ENCODE results near the gene DYNLT2. TPM values are rescaled to one million over a fixed set of nuclear protein-coding genes. Genes with fewer than 3 reads are reported as not detected.

Gene DYNLT2
- total and polyA plus RNA-seq, 2 of the 13 experiments (the other 11 are each of a cell fraction or from before 2014, with no cell fraction given) = 2.1 to 4.3 TPM

DNA sequence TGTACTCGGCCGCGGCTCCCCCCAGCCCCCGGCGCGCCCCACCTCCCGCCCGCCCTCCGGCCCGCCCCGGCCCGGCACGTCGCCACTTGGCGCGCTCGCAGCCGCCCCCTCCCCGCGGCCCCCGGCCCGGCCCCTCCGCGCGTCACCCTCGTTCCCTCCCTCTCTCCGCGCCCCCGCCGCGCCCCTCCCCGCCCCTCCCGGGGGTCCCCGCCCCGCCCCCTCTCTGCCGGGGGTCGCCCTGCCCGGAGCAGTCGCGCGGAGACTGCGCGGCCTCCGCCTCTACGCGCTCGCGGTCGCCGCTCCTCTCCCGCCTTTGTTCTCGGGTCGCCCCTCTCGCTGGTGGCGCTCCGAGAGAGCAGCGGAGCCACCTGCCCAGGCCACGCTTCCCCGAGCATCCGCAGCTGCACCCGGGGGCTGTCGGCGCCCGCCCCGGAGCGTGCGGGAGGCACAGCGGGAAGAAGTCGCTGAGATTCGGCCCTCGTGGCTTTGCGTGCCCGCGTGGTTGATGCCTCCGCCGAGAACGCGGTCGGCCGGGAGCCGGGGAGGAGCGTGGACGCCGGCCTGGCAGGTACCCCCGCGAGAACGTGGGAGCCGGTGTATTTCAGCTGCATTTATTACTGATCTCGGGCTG lies 26.8 kb downstream of the DYNLT2 start, which contains the start of gene PHF10 (continued):
- TF ChIP-seq, protein P1, sequence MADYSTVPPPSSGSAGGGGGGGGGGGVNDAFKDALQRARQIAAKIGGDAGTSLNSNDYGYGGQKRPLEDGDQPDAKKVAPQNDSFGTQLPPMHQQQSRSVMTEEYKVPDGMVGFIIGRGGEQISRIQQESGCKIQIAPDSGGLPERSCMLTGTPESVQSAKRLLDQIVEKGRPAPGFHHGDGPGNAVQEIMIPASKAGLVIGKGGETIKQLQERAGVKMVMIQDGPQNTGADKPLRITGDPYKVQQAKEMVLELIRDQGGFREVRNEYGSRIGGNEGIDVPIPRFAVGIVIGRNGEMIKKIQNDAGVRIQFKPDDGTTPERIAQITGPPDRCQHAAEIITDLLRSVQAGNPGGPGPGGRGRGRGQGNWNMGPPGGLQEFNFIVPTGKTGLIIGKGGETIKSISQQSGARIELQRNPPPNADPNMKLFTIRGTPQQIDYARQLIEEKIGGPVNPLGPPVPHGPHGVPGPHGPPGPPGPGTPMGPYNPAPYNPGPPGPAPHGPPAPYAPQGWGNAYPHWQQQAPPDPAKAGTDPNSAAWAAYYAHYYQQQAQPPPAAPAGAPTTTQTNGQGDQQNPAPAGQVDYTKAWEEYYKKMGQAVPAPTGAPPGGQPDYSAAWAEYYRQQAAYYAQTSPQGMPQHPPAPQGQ (CRISPR knock-in tag; IDR thresholded peaks at IDR 0.05; ENCODE audit: borderline replicate concordance) = no peak
- TF ChIP-seq CENPT (CRISPR knock-in tag; IDR thresholded peaks at IDR 0.05; ENCODE audit: low read depth) = peak; percentile 72; the same call in 1 of the 2 replicates
- TF ChIP-seq SATB2 (CRISPR knock-in tag; IDR thresholded peaks at IDR 0.05) = peak; percentile 85
- peak; percentile 96 for TF ChIP-seq ZNF546 (CRISPR knock-in tag; conservative IDR thresholded peaks at IDR 0.05)
- TF ChIP-seq, protein P2, sequence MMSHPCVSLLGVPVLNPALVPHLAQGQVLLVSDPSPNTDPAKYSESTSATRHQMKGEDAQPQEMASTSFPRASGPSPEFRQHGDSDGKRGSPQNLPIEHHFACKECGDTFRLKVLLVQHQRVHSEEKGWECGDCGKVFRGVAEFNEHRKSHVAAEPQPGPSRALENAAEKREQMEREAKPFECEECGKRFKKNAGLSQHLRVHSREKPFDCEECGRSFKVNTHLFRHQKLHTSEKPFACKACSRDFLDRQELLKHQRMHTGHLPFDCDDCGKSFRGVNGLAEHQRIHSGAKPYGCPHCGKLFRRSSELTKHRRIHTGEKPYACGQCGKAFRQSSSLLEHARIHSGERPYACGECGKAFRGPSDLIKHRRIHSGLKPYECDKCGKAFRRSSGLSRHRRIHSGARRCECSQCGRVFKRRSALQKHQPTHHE (CRISPR knock-in tag; IDR thresholded peaks at IDR 0.05; ENCODE audit: borderline replicate concordance) = peak; percentile 79; the same call in 1 of the 2 replicates
- no peak for TF ChIP-seq PHB2 (IDR thresholded peaks at IDR 0.05; ENCODE audit: partially characterized antibody)
- no peak for TF ChIP-seq SNAPC2 (CRISPR knock-in tag; IDR thresholded peaks at IDR 0.05)
- TF ChIP-seq HHEX (CRISPR knock-in tag; IDR thresholded peaks at IDR 0.05) = no peak
- TF ChIP-seq SRSF4 (IDR thresholded peaks at IDR 0.05; ENCODE audit: low read depth, low read length, poor library complexity, severe bottlenecking) = no peak
- TF ChIP-seq MED13 (CRISPR knock-in tag; IDR thresholded peaks at IDR 0.05) = peak; percentile 79
- TF ChIP-seq, protein P3, sequence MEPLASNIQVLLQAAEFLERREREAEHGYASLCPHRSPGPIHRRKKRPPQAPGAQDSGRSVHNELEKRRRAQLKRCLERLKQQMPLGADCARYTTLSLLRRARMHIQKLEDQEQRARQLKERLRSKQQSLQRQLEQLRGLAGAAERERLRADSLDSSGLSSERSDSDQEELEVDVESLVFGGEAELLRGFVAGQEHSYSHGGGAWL (CRISPR knock-in tag; IDR thresholded peaks at IDR 0.05) = peak; percentile 86
- TF ChIP-seq SETDB1 (CRISPR knock-in tag; IDR thresholded peaks at IDR 0.05; ENCODE audit: borderline replicate concordance) = no peak; the same call in 1 of the 2 replicates
- TF ChIP-seq, protein P4, sequence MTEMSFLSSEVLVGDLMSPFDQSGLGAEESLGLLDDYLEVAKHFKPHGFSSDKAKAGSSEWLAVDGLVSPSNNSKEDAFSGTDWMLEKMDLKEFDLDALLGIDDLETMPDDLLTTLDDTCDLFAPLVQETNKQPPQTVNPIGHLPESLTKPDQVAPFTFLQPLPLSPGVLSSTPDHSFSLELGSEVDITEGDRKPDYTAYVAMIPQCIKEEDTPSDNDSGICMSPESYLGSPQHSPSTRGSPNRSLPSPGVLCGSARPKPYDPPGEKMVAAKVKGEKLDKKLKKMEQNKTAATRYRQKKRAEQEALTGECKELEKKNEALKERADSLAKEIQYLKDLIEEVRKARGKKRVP (CRISPR knock-in tag; IDR thresholded peaks at IDR 0.05) = peak in 1 of 2 experiments; percentile 65; a peak in 1 of 4 replicates
- TF ChIP-seq, protein P5, sequence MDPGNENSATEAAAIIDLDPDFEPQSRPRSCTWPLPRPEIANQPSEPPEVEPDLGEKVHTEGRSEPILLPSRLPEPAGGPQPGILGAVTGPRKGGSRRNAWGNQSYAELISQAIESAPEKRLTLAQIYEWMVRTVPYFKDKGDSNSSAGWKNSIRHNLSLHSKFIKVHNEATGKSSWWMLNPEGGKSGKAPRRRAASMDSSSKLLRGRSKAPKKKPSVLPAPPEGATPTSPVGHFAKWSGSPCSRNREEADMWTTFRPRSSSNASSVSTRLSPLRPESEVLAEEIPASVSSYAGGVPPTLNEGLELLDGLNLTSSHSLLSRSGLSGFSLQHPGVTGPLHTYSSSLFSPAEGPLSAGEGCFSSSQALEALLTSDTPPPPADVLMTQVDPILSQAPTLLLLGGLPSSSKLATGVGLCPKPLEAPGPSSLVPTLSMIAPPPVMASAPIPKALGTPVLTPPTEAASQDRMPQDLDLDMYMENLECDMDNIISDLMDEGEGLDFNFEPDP (CRISPR knock-in tag; conservative IDR thresholded peaks at IDR 0.05) = peak; percentile 99
- TF ChIP-seq PRMT3 (CRISPR knock-in tag; IDR thresholded peaks at IDR 0.05; ENCODE audit: borderline replicate concordance, low read depth) = 0 out of 2 replicates have a peak, but pooled peaks have one; percentile 42
- peak; percentile 41; the same call in 1 of the 2 replicates for TF ChIP-seq ZNF331 (CRISPR knock-in tag; IDR thresholded peaks at IDR 0.05)
- peak; percentile 79 for TF ChIP-seq ZNF768 (CRISPR knock-in tag; IDR thresholded peaks at IDR 0.05)
- no peak; the same call in none of the 2 replicates for TF ChIP-seq ZNF766 (CRISPR knock-in tag; IDR thresholded peaks at IDR 0.05; ENCODE audit: borderline replicate concordance)
- no peak for TF ChIP-seq ETV5 (CRISPR knock-in tag; IDR thresholded peaks at IDR 0.05; ENCODE audit: borderline replicate concordance)
- no peak for TF ChIP-seq NFE2L2 (IDR thresholded peaks at IDR 0.05; ENCODE audit: low read length)
- TF ChIP-seq, protein P6, sequence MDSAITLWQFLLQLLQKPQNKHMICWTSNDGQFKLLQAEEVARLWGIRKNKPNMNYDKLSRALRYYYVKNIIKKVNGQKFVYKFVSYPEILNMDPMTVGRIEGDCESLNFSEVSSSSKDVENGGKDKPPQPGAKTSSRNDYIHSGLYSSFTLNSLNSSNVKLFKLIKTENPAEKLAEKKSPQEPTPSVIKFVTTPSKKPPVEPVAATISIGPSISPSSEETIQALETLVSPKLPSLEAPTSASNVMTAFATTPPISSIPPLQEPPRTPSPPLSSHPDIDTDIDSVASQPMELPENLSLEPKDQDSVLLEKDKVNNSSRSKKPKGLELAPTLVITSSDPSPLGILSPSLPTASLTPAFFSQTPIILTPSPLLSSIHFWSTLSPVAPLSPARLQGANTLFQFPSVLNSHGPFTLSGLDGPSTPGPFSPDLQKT (CRISPR knock-in tag; IDR thresholded peaks at IDR 0.05; ENCODE audit: borderline replicate concordance) = no peak

All from HepG2 (cell line).